IPS DF 4.7 (cell line): ENCODE results near the gene PCDH12.

ENCODE experiments used
- DNase-seq: peaks from one replicate; pipeline ENCODE4 v3.0.0-alpha.2; 2013; ENCODE audit warnings: low spot score; ENCODE audit errors: extremely low read depth

The PCDH12 gene

GRCh38 chr5:141966275-141966962 is 8.4 kb upstream of the PCDH12 start:
- DNase-seq: no peak

- DNase-seq: no peak
These were observed 7.1 kb upstream of the PCDH12 start for GRCh38 chr5:141965071-141965470.

- DNase-seq: no peak
These were observed 5.7 kb upstream of the PCDH12 start for GRCh38 chr5:141963701-141964100.

- no peak for DNase-seq
These were observed 3.5 kb upstream of the PCDH12 start for GRCh38 chr5:141961466-141961865.

- no peak for DNase-seq
These were observed 2.7 kb upstream of the PCDH12 start for GRCh38 chr5:141960449-141961323.

GRCh38 chr5:141960018-141960417 is 2.0 kb upstream of the PCDH12 start:
- no peak for DNase-seq

GRCh38 chr5:141958546-141959172 is 657 bp upstream of the PCDH12 start:
- DNase-seq: no peak

- DNase-seq: no peak
These were observed 520 bp downstream of the PCDH12 start for GRCh38 chr5:141957367-141957996.

- no peak for DNase-seq
These were observed 3.8 kb downstream of the PCDH12 start for GRCh38 chr5:141954194-141954593.

GRCh38 chr5:141952020-141952419 is 6.0 kb downstream of the PCDH12 start:
- DNase-seq: no peak

- DNase-seq: no peak
These were observed 6.6 kb downstream of the PCDH12 start for GRCh38 chr5:141951332-141951781.

GRCh38 chr5:141950207-141951005 is 7.6 kb downstream of the PCDH12 start:
- DNase-seq: no peak

GRCh38 chr5:141949511-141949910 is 8.5 kb downstream of the PCDH12 start:
- DNase-seq: no peak

- no peak for DNase-seq
These were observed 9.2 kb downstream of the PCDH12 start for GRCh38 chr5:141948812-141949211.

GRCh38 chr5:141947316-141947715 is 10.7 kb downstream of the PCDH12 start:
- no peak for DNase-seq

GRCh38 chr5:141945511-141946051 is 12.4 kb downstream of the PCDH12 start:
- DNase-seq: no peak

- no peak for DNase-seq
These were observed 13.9 kb downstream of the PCDH12 start for GRCh38 chr5:141944076-141944475.

- DNase-seq: no peak
These were observed 15.7 kb downstream of the PCDH12 start for GRCh38 chr5:141942185-141942857.

- no peak for DNase-seq
These were observed 16.2 kb downstream of the PCDH12 start for GRCh38 chr5:141941779-141942178.

- DNase-seq: no peak
These were observed 16.7 kb downstream of the PCDH12 start for GRCh38 chr5:141941307-141941706.
